ENCODE results near the gene RALGPS2. TPM values are rescaled to one million over a fixed set of nuclear protein-coding genes. Genes with fewer than 3 reads are reported as not detected.

Gene RALGPS2
- total and polyA plus RNA-seq, 2 of the 8 experiments (the other 6 are each of a cell fraction or from before 2014, with no cell fraction given): 6.7 to 38.0 TPM

GRCh38 chr1:178692564-178693327 is 32.3 kb upstream of the RALGPS2 start:
- Histone ChIP-seq H3K79me2 (ENCODE audit: control insufficient read depth in 1 of 2, insufficient read depth in 2 of 2, low read length in 2 of 2) (no peaks in the 10 kb centered on the region), H3K4me3 (ENCODE audit: extremely low read depth in 1 of 4, insufficient read depth in 2 of 4, low read depth in 3 of 4, low read length in 4 of 4) (no peak overlapping the region), H3K18ac (ENCODE audit: extremely low read depth, low read length) (no peak overlapping the region), H3K4ac (replicated peaks; ENCODE audit: insufficient read length, low read depth, low read length) (no peak overlapping the region), H2BK5ac (ENCODE audit: low read depth, low read length) (no peak overlapping the region), H3K27me3 (replicated peaks in 1 of 4; ENCODE audit: control insufficient read depth in 3 of 4, extremely low read depth in 1 of 4, insufficient read depth in 3 of 4, low read length in 3 of 4) (no peaks in the 10 kb centered on the region; a peak in 1 of 7 replicates), H3K9me3 (ENCODE audit: insufficient read depth in 2 of 2, low read depth in 1 of 2, low read length in 1 of 2) (no peaks in the 10 kb centered on the region), H2BK120ac (replicated peaks; ENCODE audit: low read depth, low read length) (no peak overlapping the region), H4K5ac (ENCODE audit: insufficient read length, low read depth, low read length) (no peak overlapping the region), H3K14ac (ENCODE audit: insufficient read length) (no peak overlapping the region), H2AFZ (ENCODE audit: low read length) (0 out of 2 replicates have a peak overlapping the region, but pooled peaks have one; percentile 20), H3K4me1 (replicated peaks in 1 of 4; ENCODE audit: control insufficient read depth in 3 of 4, insufficient read depth in 4 of 4, low read length in 3 of 4) (no peaks in the 10 kb centered on the region), H4K91ac (replicated peaks; ENCODE audit: insufficient read length, low read length) (no peak overlapping the region), H2AK5ac (ENCODE audit: low read depth, low read length) (no peak overlapping the region), H3K36me3 (ENCODE audit: control insufficient read depth in 2 of 4, insufficient read depth in 4 of 4, low read length in 3 of 4) (no peaks in the 10 kb centered on the region), H3K56ac (replicated peaks; ENCODE audit: insufficient read length, low read depth, low read length) (no peak overlapping the region), H4K20me1 (replicated peaks in 1 of 2; ENCODE audit: control insufficient read depth in 1 of 2, insufficient read depth in 2 of 2, low read length in 2 of 2) (no peaks in the 10 kb centered on the region), H4K8ac (ENCODE audit: extremely low read depth, insufficient read depth, low read length) (no peak overlapping the region), H3K9ac (replicated peaks in 1 of 4; ENCODE audit: extremely low read depth in 1 of 4, low read depth in 3 of 4, low read length in 3 of 4) (no peak overlapping the region), H3K23me2 (ENCODE audit: low read depth, low read length) (peaks cover 2% of the 10 kb centered on the region; the same call in 1 of the 2 replicates), H3K23ac (ENCODE audit: insufficient read length) (no peak overlapping the region), H3K4me2 (ENCODE audit: insufficient read depth in 1 of 2, low read depth in 2 of 2, low read length in 2 of 2) (no peak overlapping the region), H2BK15ac (ENCODE audit: low read length) (no peak overlapping the region), H2BK20ac (ENCODE audit: low read length) (no peak overlapping the region), H3K27ac (ENCODE audit: low read depth, low read length) (no peak overlapping the region), H3K79me1 (ENCODE audit: low read depth, low read length) (no peaks in the 10 kb centered on the region), H2BK12ac (ENCODE audit: low read depth, low read length) (no peak overlapping the region)
- CTCF ChIA-PET (ENCODE audit: partially characterized antibody): interaction anchor here (0.6 to 3.1 kb wide), 9 partner anchors 9 to 154 kb away, joined by 3 to 11 read pairs (median 4); no protein-coding TSS in a partner anchor
- WGBS, 2 experiments (ENCODE audit: extremely low coverage in 1 of 2, insufficient coverage in 1 of 2, insufficient read length in 1 of 2, insufficient replicate concordance in 2 of 2, low coverage in 1 of 2, low lambda C conversion rate in 2 of 2, missing lambda C conversion rate in 1 of 2): 93% methylated on average over 5 of the region's 5 CpGs; no CpG with 5 or more reads in 1 of the 2 experiments
- FAIRE-seq (no peak), DNase-seq (ENCODE audit: low read depth in 1 of 2, low spot score in 2 of 2) (no peak)
- POLR2A ChIA-PET (ENCODE audit: partially characterized antibody): interaction anchor here (0.6 to 1.3 kb wide), 3 partner anchors 10 to 80 kb away, joined by 3 to 4 read pairs (median 3); no protein-coding TSS in a partner anchor
- TF ChIP-seq, protein P1, sequence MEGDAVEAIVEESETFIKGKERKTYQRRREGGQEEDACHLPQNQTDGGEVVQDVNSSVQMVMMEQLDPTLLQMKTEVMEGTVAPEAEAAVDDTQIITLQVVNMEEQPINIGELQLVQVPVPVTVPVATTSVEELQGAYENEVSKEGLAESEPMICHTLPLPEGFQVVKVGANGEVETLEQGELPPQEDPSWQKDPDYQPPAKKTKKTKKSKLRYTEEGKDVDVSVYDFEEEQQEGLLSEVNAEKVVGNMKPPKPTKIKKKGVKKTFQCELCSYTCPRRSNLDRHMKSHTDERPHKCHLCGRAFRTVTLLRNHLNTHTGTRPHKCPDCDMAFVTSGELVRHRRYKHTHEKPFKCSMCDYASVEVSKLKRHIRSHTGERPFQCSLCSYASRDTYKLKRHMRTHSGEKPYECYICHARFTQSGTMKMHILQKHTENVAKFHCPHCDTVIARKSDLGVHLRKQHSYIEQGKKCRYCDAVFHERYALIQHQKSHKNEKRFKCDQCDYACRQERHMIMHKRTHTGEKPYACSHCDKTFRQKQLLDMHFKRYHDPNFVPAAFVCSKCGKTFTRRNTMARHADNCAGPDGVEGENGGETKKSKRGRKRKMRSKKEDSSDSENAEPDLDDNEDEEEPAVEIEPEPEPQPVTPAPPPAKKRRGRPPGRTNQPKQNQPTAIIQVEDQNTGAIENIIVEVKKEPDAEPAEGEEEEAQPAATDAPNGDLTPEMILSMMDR (IDR thresholded peaks at IDR 0.05; ENCODE audit: control extremely low read depth in 1 of 3, insufficient read depth in 1 of 3, low read depth in 1 of 3, low read length in 3 of 3): no peak
- TF ChIP-seq POLR2A (IDR thresholded peaks at IDR 0.05; ENCODE audit: control extremely low read depth in 1 of 2, low read depth in 2 of 2, low read length in 2 of 2) (no peak), HDAC2 (IDR thresholded peaks at IDR 0.05; ENCODE audit: borderline replicate concordance in 1 of 2, low read depth in 2 of 2, low read length in 2 of 2) (no peak), RAD21 (IDR thresholded peaks at IDR 0.05 in 1 of 2, conservative IDR thresholded peaks at IDR 0.05 in 1 of 2; ENCODE audit: low read depth in 2 of 2, low read length in 2 of 2) (no peak), MAFK (IDR thresholded peaks at IDR 0.05; ENCODE audit: low read depth, low read length) (no peak), POU5F1 (IDR thresholded peaks at IDR 0.05; ENCODE audit: low read depth, low read length) (no peak), RFX5 (IDR thresholded peaks at IDR 0.05; ENCODE audit: borderline replicate concordance, low read depth, low read length) (no peak), KDM5A (IDR thresholded peaks at IDR 0.05; ENCODE audit: low read length) (no peak), SP2 (IDR thresholded peaks at IDR 0.05; ENCODE audit: low read length) (no peak)
